Endothelial cell of umbilical vein (primary cell): Measurements from ENCODE around the gene NEDD9.

ENCODE experiments used
- CTCF ChIP-seq, 2 donors: IDR thresholded peaks; 1 replicate in 1 of 2; 2 replicates in 1 of 2; pipeline ENCODE4 v1.5.1; 2011; ENCODE audit warnings: low read length in 2 of 2, mild to moderate bottlenecking in 2 of 2, moderate library complexity in 2 of 2, control low read depth in 1 of 2, inconsistent platforms in 1 of 2, low read depth in 1 of 2; ENCODE audit not compliant: insufficient read depth in 1 of 2; ENCODE audit errors: extremely low read depth in 1 of 2
- MAX ChIP-seq: IDR thresholded peaks from 2 replicates; pipeline ENCODE4 v1.6.1; 2011; ENCODE audit not compliant: insufficient read depth, insufficient read length
- POLR2A ChIP-seq: IDR thresholded peaks from 2 replicates; pipeline ENCODE4 v1.6.1; 2012; ENCODE audit warnings: low read depth, mild to moderate bottlenecking, control low read depth, low read length

- TF ChIP-seq MAX (no peak), POLR2A (no peak), CTCF (IDR thresholded peaks at IDR 0.05; ENCODE audit: extremely low read depth in 1 of 2, insufficient read depth in 1 of 2, low read depth in 1 of 2, low read length in 2 of 2) (no peak)
Observed at GRCh38 chr6:11197850-11198249, 34.6 kb downstream of the NEDD9 start.
